CD4-positive, alpha-beta T cell (primary cell): Measurements from ENCODE around the gene PAX4. TPM values are rescaled to one million over a fixed set of nuclear protein-coding genes. Genes with fewer than 3 reads are reported as not detected.

ENCODE experiments used
- ATAC-seq: fragments of 200-7000 bp; cut with Tn5 transposase; one replicate; pipeline ENCODE4 v1.10.0; 2022; ENCODE audit warnings: mild to moderate bottlenecking; ENCODE audit not compliant: poor library complexity
- CTCF ChIA-PET: fragments of 350-600 bp; sonication (Branson Sonifier 250); formaldehyde crosslinking; loops from one replicate; lab custom pipeline; 2021; ENCODE audit warnings: antibody characterized with exemption, inconsistent platforms; lab: Charles Lee
- POLR2A ChIA-PET: fragments of 350-600 bp; sonication (Branson Sonifier 250); formaldehyde crosslinking; loops from one replicate; lab custom pipeline; 2021; ENCODE audit warnings: antibody characterized with exemption, inconsistent platforms; lab: Charles Lee
- DNase-seq, 14 experiments: peaks; one replicate each; pipeline ENCODE4 v3.0.0-alpha.2; 2013 to 2020; ENCODE audit warnings: mixed read lengths in 2 of 14
- H3K27ac ChIP-seq, 2 donors: one replicate each; pipeline versions ENCODE4 v1.5.1 to v1.7.0; 2013; ENCODE audit warnings: low read length in 2 of 2, low read depth in 1 of 2, mild to moderate bottlenecking in 1 of 2
- H3K27me3 ChIP-seq, 2 experiments: 1 replicate in 1 of 2; 2 replicates in 1 of 2; pipeline versions ENCODE4 v1.6.1 to v1.7.0; 2013; ENCODE audit warnings: low read length in 2 of 2, control low read depth in 1 of 2, mild to moderate bottlenecking in 1 of 2, moderate library complexity in 1 of 2; ENCODE audit not compliant: insufficient read depth in 2 of 2, control insufficient read depth in 1 of 2
- H3K36me3 ChIP-seq: one replicate; pipeline ENCODE4 v1.6.1; 2013; ENCODE audit warnings: low read length, control low read depth; ENCODE audit not compliant: insufficient read depth
- H3K4me1 ChIP-seq: one replicate; pipeline ENCODE4 v1.6.1; 2013; ENCODE audit warnings: low read length, control low read depth; ENCODE audit not compliant: insufficient read depth
- H3K4me3 ChIP-seq: one replicate; pipeline ENCODE4 v1.5.1; 2013; ENCODE audit warnings: mild to moderate bottlenecking, low read length, moderate library complexity
- H3K9me3 ChIP-seq, 2 experiments: 1 replicate in 1 of 2; 2 replicates in 1 of 2; pipeline versions ENCODE4 v1.6.1 to v1.7.0; 2013; ENCODE audit warnings: low read length in 2 of 2, mild to moderate bottlenecking in 2 of 2, control low read depth in 1 of 2, moderate library complexity in 1 of 2; ENCODE audit not compliant: control insufficient read depth in 1 of 2, insufficient read depth in 1 of 2
- H3K27ac Mint-ChIP-seq: one replicate; pipeline ENCODE4 v1.8.0; 2020; ENCODE audit warnings: mixed read lengths
- H3K27me3 Mint-ChIP-seq: one replicate; pipeline ENCODE4 v1.8.0; 2021; ENCODE audit warnings: mixed read lengths
- H3K36me3 Mint-ChIP-seq: one replicate; pipeline ENCODE4 v1.8.0; 2021; ENCODE audit warnings: low read depth, mixed read lengths
- H3K4me1 Mint-ChIP-seq: one replicate; pipeline ENCODE4 v1.8.0; 2021; ENCODE audit warnings: low read depth, mixed read lengths
- H3K4me3 Mint-ChIP-seq: one replicate; pipeline ENCODE4 v1.8.0; 2020; ENCODE audit warnings: mild to moderate bottlenecking, mixed read lengths
- H3K9me3 Mint-ChIP-seq: one replicate; pipeline ENCODE4 v1.8.0; 2020; ENCODE audit warnings: mixed read lengths
- CTCF ChIP-seq: fragments of 200-600 bp; IDR thresholded peaks from one replicate; pipeline ENCODE4 v1.8.0; 2022; ENCODE audit warnings: antibody characterized with exemption, mild to moderate bottlenecking
- intact Hi-C, 2 experiments: fragments of 100-400 bp; cut with DNase I in 1 of 2; cut with micrococcal nuclease in 1 of 2; formaldehyde crosslinking; loops; one replicate each; pipeline versions ENCODE4 v1.15.1 to v1.9.0; 2023 to 2025; cut with DNase I, micrococcal nuclease
- total RNA-seq, 174 experiments: library from RNA in 2 of 174; stranded (reverse) in 2 of 174; gene quantifications; one replicate each; pipeline ENCODE4 v1.2.3 and lab custom pipeline; 2021 to 2026

The PAX4 gene
- total RNA-seq, 2 experiments from 2014 or later: not detected

- no peaks in the 10 kb centered on the region for H3K27me3 ChIP-seq
- no peaks in the 10 kb centered on the region for H3K9me3 Mint-ChIP-seq
- no peak for TF ChIP-seq CTCF
- intact Hi-C loops: no loop called here
- no peak overlapping the region for H3K4me3 Mint-ChIP-seq
- no peak overlapping the region for H3K27ac ChIP-seq
- peaks cover 66% of the 10 kb centered on the region for H3K4me1 Mint-ChIP-seq
- DNase-seq (no peak), ATAC-seq (no peak)
- ChIA-PET POLR2A (no interaction called here), CTCF (no interaction called here)
- H3K27me3 Mint-ChIP-seq: no peaks in the 10 kb centered on the region
- no peak overlapping the region for H3K4me3 ChIP-seq
- H3K27ac Mint-ChIP-seq: no peak overlapping the region
- peaks cover 20% of the 10 kb centered on the region for H3K36me3 ChIP-seq
- peaks cover 66% of the 10 kb centered on the region for H3K36me3 Mint-ChIP-seq
- no peaks in the 10 kb centered on the region for H3K4me1 ChIP-seq
- H3K9me3 ChIP-seq: no peaks in the 10 kb centered on the region
Measured at GRCh38 chr7:127665922-127666321, 48.0 kb upstream of the PAX4 start.

- intact Hi-C loops: loop anchor here (10.0 kb wide), 3 partner anchors 264 to 1396 kb away; partner anchors contain the start of genes CALU (in 1 of the 2), TNPO3 (in 1 of the 2) and ZNF800 (in 1 of the 2)
- peaks cover 40% of the 10 kb centered on the region for H3K36me3 ChIP-seq
- no peak overlapping the region for H3K4me3 Mint-ChIP-seq
- no peaks in the 10 kb centered on the region for H3K9me3 Mint-ChIP-seq
- H3K4me3 ChIP-seq: no peak overlapping the region
- peaks cover 72% of the 10 kb centered on the region for H3K4me1 Mint-ChIP-seq
- peaks cover 67% of the 10 kb centered on the region for H3K36me3 Mint-ChIP-seq
- H3K27ac ChIP-seq: no peak overlapping the region
- no peaks in the 10 kb centered on the region for H3K9me3 ChIP-seq
- ChIA-PET POLR2A (no interaction called here), CTCF (no interaction called here)
- H3K4me1 ChIP-seq: peaks cover 16% of the 10 kb centered on the region
- no peak for ATAC-seq
- H3K27ac Mint-ChIP-seq: no peak overlapping the region
- H3K27me3 ChIP-seq: no peaks in the 10 kb centered on the region
- no peak for TF ChIP-seq CTCF
- DNase-seq: no peak
- no peaks in the 10 kb centered on the region for H3K27me3 Mint-ChIP-seq
Measured at GRCh38 chr7:127658970-127659630, 41.2 kb upstream of the PAX4 start.

GRCh38 chr7:127657500-127657899, 39.6 kb upstream of the PAX4 start:
- DNase-seq: no peak
- Mint-ChIP-seq H3K4me1 (peaks cover 79% of the 10 kb centered on the region), H3K27ac (no peak overlapping the region)

More at GRCh38 chr7:127657500-127657899, 39.6 kb upstream of the PAX4 start:
- H3K27me3 Mint-ChIP-seq: no peaks in the 10 kb centered on the region
- POLR2A ChIA-PET: no interaction called here
- no peak overlapping the region for H3K4me3 Mint-ChIP-seq
- Histone ChIP-seq H3K27ac (no peak overlapping the region), H3K4me3 (no peak overlapping the region), H3K36me3 (peaks cover 34% of the 10 kb centered on the region), H3K4me1 (peaks cover 31% of the 10 kb centered on the region), H3K27me3 (no peaks in the 10 kb centered on the region), H3K9me3 (no peaks in the 10 kb centered on the region)
- no peak for ATAC-seq
- no peak for TF ChIP-seq CTCF
- intact Hi-C loops: loop anchor here (10.0 kb wide), 3 partner anchors 263 to 1397 kb away; partner anchors contain the start of genes CALU (in 1 of the 2), TNPO3 (in 1 of the 2) and ZNF800 (in 1 of the 2)
- H3K9me3 Mint-ChIP-seq: no peaks in the 10 kb centered on the region
- peaks cover 60% of the 10 kb centered on the region for H3K36me3 Mint-ChIP-seq
- CTCF ChIA-PET: no interaction called here
